GM19372 (cell line): ENCODE measurements around the gene C8A.

ENCODE experiments used
- ATAC-seq: cut with Tn5 transposase; IDR thresholded peaks from one replicate; pipeline ENCODE4 v1.9.1; 2021; ENCODE audit warnings: mild to moderate bottlenecking, low read depth, moderate library complexity; ENCODE audit not compliant: unreplicated experiment

Gene C8A

DNA sequence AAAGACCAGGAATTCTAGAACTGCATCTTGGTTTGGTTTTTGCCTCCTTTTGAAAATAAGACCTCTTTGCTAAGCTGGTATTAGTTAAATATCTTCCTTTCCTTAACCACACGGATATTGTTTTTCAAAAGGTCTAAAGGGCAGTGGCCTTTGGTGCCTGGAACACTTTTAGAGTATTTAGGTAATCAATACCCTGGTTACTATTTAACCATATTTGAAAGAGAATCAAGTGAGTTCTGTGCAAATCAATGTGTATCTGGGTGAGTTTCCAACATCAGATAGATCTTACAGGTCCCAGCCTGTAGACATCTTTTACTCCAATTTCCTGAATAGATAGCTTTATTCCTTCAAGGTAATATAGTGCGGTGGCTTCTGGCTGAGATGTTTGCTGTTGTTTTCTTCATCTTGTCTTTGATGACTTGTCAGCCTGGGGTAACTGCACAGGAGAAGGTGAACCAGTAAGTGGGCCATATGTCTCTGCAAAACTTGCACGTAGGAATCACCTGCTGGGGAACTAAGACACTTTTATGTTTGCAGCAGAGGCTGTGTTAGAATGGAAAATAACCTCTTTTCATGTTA, at the start of gene C8A:
Gene C8A (plus strand): TSS at position 277 of the 579 bp plus-strand sequence. CDS start 105 bp downstream, at position 382.
- no peak for ATAC-seq

DNA sequence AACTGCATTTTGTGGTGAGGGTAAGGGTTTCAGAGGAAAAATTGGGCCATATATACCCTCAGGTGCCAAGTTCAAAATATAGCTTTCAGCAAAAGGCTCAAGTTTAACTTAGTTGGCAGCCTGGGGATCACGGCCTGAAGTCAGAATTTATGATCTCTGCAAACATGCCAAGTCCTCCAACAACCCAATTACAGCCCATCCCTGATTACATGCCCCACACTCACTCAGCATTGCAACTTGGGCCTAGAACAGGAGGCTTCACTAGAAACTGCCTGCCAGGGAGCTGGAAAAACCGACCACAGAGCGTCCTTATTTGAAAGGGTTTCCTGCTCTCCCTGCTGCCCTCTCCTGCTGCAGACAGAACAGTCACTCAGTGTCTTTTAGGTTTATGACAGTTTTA, 47.8 kb upstream of the C8A start:
- no peak for ATAC-seq

DNA sequence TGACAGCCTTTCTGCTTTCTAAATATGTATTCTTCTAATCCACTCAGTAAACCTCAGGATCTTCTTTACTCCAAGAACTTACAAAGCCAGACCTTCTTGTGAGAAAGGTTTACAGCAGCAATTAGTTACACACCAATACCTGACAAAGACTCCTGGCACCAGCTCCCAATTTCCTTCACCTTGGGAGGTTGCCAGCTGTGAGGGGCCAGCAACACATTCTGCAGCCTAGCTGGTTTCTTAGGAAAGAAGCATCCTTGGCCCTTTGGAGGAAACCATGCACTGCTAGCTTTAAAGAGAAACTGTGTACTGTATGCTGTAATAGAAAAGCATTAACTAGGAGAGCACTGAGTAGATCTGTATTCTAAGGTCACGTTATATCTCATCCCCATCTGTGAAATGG, 46.2 kb upstream of the C8A start:
- no peak for ATAC-seq

DNA sequence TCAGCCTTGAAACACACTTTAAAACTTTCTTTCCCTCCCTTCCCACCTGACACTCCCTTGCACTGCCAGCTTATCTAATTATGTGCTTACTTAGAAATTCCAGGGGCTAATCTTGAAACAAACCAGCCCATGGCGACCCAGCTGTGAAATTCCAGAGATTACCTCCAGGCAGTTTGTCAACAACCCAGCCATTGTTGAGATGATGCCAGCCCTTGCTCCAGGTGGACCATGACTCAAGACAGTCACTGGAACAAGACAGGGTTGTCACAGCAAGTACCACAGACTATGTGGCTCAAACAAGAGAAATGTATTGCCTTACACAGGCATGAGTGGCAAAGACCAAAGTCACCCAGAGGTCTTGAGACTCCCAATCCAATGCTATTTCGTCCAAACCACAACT, 43.3 kb upstream of the C8A start:
- ATAC-seq = no peak

DNA sequence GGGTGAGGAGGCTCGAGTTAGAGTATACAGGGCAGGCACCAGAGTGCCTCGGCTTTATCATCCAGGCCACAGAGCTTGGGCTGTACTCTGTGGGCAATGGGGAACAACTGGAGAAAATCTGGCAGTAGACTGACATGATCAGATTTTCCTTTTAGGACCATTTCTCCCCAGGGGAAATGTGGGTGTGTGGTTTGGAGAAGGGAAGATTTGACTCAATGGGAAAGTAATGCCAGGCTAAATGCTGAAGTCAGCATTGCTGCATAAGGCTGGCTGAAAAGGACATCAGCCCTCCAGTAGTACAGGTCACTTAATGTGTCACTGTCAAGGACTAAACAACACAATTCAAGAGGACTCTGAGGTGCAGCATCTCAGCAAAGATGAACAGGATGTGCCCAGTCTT, 40.4 kb upstream of the C8A start:
- ATAC-seq = no peak

DNA sequence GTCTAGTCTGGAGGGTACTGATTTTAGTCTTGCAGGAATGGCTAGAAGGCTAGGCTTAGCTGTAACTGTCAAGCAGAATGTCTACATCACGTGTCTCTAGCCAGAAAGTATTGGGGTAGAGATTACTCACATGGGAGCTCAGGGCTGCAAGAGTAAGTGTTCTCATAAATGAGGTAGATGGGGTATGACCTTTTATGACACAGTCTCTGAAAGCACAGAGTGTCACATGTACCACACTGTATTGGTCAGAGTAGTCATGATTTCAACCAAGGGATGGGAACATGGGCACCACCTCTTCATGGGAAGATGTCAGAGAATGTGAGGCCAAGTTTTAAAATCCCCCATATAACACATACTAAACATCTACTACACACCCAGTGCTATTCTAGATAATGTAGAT, 38.3 kb upstream of the C8A start:
- no peak for ATAC-seq

DNA sequence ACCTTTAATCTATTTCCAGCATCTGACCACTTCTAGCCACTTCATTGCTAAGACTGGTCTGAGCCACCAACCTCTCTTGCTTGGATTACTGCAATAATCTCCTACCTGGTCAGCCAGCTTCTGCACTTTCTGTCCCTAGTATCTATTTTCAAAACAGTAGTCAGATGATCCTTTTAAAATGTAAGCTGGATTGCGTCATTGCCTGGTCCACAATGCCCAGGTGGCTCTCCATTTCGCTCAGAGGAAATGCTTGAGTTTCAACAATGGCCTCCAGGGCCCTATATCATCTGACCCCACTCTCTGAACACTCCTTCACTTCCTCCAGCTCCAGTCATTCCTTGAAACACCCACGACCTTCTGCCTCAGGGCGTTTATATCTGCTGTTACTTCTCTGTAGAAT, 37.7 kb upstream of the C8A start:
- peak; percentile 55 for ATAC-seq

DNA sequence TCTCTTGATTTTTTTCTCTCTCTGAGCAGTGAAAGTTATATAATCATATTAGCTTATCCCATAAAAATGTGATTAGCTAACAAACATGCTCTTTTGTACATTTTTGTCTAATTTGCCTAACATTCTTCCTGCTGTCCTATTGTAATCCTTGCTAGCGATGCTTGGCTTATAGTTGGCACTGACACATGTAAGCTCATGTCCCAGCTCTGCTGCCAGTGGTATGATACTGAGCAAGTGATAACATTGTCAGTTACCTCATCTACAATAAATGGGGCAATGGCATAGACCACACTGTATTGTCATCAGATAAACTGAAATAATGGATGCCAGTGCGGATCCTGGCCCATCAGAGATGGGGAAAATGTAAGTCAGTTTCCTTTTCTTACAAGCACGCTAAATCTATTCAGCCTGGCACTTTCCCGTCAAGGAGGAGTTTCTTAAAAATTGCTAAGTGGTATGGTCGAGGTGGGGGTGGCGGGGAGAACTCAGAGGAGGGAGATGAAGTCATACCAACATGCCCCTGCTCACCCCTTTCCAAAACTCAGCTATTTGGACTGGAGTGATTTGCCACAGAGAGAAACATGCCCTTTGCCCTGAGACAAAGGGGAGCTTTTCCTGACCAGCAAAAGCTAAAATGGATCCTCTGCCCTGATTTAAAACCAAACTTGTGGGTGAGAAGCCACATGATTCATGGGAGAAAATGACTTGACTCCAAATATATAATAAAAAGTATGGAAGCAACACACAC, 36.7 kb upstream of the C8A start:
- no peak for ATAC-seq

DNA sequence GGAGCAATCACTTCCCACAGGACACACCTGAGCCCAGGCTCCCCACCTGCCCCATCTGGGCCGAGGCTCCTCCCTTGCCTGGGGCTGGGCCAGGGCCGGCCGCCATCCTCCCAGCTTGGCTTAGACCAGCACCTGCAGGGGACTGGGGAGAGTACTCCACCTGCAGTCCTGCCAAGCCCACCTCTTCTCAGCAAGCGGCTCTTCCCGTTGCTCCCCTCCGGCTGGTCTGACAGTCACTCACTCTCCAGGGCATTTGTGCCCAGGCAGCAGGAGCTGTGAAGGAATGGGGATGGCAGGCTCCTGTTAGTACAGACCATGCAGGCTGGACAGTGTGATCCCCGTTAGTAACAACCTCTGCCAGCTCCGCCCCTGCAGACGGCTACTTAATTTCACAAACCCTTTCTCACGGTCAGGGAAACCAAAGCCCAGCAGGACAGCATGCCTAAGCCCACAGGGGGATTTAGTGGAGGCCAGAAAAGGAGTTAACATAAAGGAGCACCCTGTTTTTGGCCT, 35.2 kb upstream of the C8A start, which contains the start of gene FYB2:
Gene FYB2 (minus strand): TSS at position 18 of the 513 bp plus-strand sequence. CDS start 114 bp downstream, outside the sequence.
- ATAC-seq = no peak

DNA sequence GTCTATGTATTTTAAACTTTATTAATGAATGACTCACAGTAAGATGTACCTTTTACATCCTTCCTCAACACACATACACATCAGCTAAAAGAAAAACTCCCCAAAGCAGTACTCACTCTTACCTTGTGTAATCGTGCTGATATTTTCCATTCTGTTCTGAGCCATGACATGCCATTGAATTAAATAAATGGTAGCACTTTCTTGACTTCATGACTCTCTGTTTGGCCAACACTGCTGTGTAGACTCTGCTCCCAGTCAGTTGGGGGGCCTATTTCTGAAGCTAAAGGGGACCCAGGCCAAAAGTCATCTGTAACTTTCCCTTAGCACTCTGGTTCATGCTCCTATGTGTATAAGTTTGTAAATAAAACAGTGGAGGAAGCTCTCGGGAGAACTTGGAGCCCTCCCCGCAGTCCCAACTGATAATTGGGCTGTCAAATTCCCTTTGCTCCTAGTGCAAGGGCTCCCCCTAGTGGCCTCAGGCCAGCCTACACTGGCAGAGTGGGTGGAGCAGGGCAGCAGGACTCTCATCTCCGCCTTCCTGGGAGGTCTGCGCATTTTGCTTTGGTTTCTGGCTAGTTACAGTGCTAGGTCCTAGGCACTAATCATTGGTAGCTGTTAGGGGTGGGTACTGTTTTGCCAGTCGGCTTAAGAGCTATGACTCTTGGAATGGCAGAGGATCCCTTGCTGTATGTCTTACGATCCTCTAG, 33.7 kb upstream of the C8A start:
- peak; percentile 72 for ATAC-seq

DNA sequence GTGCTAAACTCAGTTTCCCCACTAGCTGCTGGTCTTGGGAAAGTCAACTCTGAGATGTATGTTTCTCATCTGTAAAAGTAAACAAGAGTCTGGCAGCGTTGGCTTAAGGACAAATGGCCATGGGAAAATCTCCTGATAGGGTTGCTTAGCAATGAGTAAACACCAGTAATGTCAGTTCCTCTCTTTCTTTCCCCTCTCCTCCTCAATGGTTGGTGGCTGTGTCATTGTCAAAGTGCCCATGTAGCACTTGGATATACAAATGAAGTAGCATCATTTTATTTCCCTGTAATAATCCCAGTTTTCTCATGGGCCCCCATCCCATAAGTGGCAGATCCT, 33.2 kb upstream of the C8A start:
- ATAC-seq = no peak

DNA sequence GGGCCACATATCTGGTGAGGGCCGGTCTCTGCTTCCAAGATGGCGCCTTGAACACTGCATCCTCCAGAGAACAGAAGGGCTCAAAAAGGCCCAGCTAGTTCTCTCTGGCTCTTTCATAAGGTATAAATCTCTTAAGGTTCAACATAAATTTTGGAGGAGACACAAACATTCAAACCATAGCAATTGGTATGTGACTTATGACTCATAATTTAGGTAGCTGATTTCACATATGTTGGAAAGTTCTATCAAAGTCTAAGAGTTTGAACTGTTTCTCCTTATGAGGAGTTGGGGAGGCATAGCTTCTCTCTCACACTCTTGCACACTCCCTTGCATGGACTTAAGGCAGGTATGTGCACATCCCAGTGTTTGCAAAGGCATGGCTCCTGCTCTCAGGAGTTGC, 30.3 kb upstream of the C8A start:
- ATAC-seq = no peak

DNA sequence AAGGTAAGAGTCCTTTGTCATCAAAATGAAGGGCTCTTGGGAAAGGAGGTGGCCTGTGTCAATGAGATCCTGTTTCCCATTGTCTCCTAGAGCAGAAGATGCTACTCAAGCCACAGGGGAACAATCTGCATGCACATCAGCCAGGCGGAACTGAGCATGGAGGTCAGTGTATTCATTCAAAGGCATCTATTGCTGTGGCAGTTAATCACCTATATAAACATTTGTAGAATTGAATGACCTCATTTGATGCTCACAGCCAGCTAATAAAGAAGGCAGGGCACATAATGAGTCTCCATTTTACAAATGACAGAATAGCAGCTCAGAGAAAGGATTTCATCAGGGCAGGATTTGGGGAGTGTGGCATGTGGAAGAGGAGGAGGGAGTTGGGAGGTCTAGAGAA, 29.7 kb upstream of the C8A start:
- no peak for ATAC-seq

DNA sequence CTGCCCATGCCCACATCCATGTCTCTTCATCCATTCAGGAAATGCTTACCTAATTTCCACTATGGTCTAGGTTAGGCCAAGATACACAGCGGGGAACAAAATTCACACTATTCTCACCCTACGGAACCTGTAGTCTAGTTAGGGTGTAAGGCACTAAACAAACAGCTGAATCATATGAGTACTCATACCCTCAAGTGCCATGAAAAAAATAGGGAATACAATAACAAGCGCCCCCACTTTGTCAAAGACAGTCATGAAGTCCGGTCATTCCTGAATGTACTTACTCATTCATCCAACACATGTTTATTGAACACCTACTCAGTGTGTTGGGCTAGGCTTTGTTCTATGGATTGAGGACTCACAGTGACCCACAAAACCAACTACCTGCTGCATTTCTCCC, 29.2 kb upstream of the C8A start:
- ATAC-seq = no peak

DNA sequence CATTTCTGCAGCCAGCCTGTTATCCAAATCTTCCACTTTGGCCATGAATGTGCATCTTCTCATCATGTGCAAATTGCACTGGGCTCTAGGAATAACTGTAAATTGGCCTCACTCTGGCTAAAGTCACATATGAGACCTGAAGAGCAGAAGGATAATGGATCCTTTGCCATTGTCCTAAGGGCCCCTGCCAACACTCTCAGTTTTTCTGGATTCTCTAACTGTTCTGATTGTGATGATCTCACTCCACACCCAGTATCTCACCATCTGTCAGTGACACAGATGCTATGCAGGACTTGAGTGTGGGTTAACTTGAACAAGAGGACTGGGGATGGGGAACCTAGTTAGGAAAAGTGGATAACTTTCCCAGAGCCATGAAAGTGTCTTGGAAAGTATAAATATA, 26.9 kb upstream of the C8A start:
- no peak for ATAC-seq

DNA sequence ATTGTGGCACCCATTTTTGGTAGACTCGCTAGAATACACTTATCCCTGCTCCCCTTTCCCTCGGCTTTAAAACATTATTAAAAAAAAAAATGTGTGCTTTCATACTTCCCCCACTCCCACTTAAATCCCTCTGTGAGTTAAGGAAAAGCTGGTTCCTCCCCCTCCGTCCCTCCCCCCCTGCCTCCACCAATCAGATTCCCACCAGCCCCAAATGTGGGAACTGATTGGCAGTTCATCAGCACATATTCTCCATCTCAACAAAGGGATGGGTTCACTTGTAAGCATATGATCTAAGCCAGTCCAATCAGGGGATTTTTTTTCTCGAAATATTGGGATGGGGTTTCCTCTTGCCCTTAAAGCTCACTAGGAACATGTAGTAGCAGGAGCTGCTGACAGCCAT, 24.5 kb upstream of the C8A start:
- no peak for ATAC-seq

DNA sequence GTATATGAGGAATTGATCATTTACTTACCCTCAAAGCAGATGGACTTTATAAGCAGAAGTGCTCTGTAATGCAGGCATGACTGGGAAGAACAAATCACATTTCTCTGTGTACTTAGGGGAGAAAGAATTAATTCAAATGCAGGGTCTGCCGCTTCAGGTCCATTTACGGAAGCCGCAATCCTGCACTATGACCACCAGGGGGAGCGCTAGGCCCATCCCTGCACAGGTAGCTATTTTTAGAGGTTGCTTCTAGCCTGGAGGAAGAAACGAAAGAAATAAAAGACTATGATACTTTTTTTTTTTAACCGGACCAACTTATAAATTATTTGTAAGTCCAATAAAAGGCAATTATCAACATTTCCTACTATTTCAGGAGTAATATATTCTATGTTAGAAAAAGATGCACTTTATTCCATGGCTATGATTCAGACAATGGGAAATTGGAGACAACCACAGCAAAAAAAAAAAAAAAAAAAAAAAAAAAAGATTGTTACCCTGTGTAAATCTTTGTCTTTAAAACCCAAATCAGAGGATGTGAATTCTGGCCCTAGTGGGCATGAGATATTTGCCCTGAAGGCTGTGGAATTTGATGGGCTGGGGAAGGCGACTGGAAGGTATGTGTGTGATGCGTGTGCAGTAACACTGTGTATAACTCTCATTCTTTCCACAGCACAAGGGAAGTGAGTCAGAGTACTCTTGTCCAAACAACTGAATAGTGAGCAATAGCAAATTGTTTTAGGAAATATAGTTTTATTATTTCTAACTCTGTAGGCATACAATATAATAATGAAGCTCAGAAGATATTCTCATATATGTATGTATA, 22.5 kb upstream of the C8A start:
- ATAC-seq = peak; percentile 85

DNA sequence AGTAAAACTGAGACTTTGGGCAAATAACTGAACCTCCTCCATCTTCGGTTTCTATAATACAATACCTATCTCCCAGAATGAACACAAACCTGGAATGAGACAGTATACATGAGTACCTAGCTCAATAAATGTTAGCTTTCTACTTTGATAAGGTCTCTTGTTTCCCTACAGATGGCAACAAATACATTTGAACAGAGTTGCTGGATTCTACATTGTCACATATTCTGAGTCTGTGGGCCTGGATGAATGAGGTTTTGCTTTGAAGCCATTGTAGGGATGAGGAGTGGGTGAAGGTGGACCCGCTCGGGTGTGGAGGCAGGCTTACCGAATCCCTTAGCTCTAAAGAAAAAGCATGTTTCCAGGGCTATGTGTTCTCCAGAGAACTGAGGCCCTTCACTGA, 21.5 kb upstream of the C8A start:
- no peak for ATAC-seq

DNA sequence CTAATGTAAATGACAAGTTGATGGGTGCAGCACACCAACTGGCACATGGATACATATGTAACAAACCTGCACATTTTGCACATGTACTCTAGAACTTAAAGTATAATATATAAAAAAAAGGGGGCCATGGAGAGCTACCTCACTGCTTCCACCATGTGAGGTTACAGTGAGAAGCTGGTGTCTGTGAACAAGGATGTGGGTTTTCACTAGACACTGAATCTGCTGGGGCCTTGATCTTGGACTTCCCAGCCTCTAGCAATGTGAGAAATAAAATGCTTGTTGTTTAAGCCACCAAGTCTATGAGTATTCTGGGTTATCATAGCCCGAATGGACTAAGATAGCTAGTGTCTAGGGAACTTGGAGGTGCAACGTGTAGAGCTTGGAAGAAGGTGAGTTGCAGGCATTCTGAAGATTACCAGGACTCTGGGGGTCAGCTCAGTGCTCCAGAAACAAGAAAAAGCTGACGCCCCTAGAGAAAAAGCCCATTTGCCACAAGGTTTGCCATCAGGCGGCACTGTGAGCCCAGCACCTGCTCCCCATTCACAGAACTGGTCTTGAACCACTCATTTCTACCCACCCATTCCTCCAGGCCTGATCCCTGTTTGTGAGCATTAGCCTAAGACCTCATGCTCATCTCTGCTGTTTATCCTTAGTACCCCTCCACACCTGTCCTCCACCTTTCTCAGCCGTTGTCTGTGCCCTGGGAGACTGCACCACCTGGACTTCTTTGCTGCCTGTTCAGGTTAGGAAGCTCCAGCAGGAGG, 20.3 kb upstream of the C8A start:
- ATAC-seq = no peak

DNA sequence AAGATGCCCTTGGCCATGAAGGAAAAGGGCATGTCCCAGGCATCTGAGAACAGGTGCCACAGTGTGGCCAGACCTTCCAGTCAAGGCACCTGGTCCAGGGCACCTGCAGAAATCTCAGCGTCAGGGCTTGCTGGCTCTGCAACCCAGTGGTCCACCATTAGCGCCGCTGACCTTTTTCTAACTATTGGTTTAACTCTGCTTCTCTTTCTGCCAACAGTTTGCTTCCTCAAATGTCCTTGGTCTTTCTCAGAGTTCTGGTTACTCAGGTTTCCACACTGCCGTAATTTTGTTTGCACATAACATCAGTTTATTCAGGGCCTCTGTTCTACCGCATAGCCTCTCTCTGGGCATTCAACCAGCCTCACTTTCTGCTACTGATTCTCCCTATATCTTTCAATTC, 18.9 kb upstream of the C8A start:
- no peak for ATAC-seq
